Measurements from ENCODE around the gene PIGH. TPM values are rescaled to one million over a fixed set of nuclear protein-coding genes. Genes with fewer than 3 reads are reported as not detected.

The PIGH gene
- total RNA-seq, 1 donor from 2014 or later: 26.4 TPM

DNA sequence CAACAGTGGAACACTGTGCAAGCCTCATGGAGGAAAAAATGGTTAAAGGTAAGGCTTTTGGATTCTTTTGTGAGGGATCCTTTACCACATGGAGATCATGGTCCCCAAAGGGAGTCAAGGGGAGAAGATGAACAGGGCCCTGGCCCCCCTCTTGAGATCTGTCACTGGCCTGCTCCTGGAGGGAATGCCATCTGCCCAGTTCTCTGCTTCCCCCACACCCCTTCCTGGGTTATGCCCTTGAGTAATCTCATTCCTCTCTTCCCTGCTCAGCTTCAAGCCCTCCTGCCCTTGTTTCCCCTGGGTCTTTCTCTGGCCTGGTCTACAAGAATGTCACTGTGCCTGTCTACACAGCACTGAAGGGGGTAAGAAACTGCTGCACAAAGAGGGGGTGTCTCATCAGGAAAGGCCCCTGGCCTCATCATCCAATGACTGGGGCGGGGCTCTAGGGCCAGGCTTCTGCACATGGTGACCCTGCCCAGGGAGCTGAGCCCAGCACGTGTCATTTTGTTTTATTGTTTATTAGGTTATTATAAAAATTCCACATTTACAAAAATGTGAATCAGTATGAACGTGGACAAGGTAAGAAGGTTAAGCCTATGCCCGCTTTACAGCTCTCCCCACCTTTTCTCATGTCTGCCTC lies 30.3 kb downstream of the PIGH start:
- Mint-ChIP-seq H3K9me3 (no peaks in the 10 kb centered on the region), H3K4me3 (no peak overlapping the region), H3K36me3 (ENCODE audit: low read depth) (no peaks in the 10 kb centered on the region), H3K27ac (no peak overlapping the region), H3K27me3 (peaks cover 8% of the 10 kb centered on the region), H3K4me1 (peaks cover 3% of the 10 kb centered on the region)
- DNase-seq (no peak), ATAC-seq (ENCODE audit: low read depth) (no peak)
- ChIA-PET CTCF (interaction anchor here (0.8 to 9.1 kb wide), 5 partner anchors 43 to 149 kb away, joined by 3 to 339 read pairs (median 13); no protein-coding TSS in a partner anchor), POLR2A (interaction anchor here (1.9 kb wide), 1 partner anchor 57 kb away, joined by 4 read pairs; no protein-coding TSS in a partner anchor)
- intact Hi-C loops (cut with micrococcal nuclease): loop anchor here (10.0 kb wide), 2 partner anchors 405 to 1215 kb away; no protein-coding TSS in a partner anchor
- TF ChIP-seq CTCF (IDR thresholded peaks at IDR 0.05): no peak

- Mint-ChIP-seq H3K36me3 (ENCODE audit: low read depth) (no peaks in the 10 kb centered on the region), H3K9me3 (no peaks in the 10 kb centered on the region), H3K27ac (no peak overlapping the region), H3K4me1 (peaks cover 6% of the 10 kb centered on the region), H3K4me3 (no peak overlapping the region), H3K27me3 (peaks cover 8% of the 10 kb centered on the region)
- ChIA-PET POLR2A (no interaction called here), CTCF (interaction anchor here (0.8 to 9.1 kb wide), 3 partner anchors 42 to 149 kb away, joined by 3 to 339 read pairs (median 48); no protein-coding TSS in a partner anchor)
- intact Hi-C loops (cut with micrococcal nuclease): no loop called here
- ATAC-seq (ENCODE audit: low read depth) (no peak), DNase-seq (no peak)
- no peak for TF ChIP-seq CTCF (IDR thresholded peaks at IDR 0.05)
Observed at GRCh38 chr14:67569011-67569650, 30.9 kb downstream of the PIGH start.

- Mint-ChIP-seq H3K4me1 (peaks cover 7% of the 10 kb centered on the region), H3K9me3 (no peaks in the 10 kb centered on the region), H3K4me3 (no peak overlapping the region), H3K36me3 (ENCODE audit: low read depth) (no peaks in the 10 kb centered on the region), H3K27me3 (peaks cover 6% of the 10 kb centered on the region), H3K27ac (no peak overlapping the region)
- no peak for TF ChIP-seq CTCF (IDR thresholded peaks at IDR 0.05)
- ATAC-seq (ENCODE audit: low read depth) (no peak), DNase-seq (no peak)
- intact Hi-C loops (cut with micrococcal nuclease): no loop called here
- ChIA-PET POLR2A (interaction anchor here (0.6 kb wide), 1 partner anchor 140 kb away, joined by 4 read pairs; no protein-coding TSS in a partner anchor), CTCF (interaction anchor here (9.1 kb wide), 1 partner anchor 139 kb away, joined by 339 read pairs; no protein-coding TSS in a partner anchor)
Observed at GRCh38 chr14:67567654-67568053, 32.4 kb downstream of the PIGH start.

DNA sequence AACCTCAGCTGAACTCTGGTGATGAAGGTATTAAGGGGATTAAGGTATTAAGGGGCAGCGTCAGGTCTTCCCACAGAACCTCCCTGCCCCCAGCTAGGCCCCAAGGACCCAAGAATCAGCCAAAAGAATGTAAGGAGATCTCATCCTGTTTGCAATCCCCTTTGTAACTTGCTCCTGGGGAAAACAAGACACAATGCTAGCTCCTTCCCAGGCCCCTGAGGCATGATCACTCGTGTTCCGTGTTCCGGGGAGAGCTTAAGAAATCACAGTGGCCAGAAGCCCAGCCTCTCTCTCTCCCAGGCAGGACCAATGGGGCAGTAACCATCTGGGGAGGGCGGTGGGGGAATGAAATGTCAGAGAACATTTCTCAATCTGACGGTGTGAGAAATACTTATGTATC lies 33.2 kb downstream of the PIGH start:
- Mint-ChIP-seq H3K4me1 (peaks cover 7% of the 10 kb centered on the region), H3K27me3 (peaks cover 6% of the 10 kb centered on the region), H3K27ac (no peak overlapping the region), H3K9me3 (no peaks in the 10 kb centered on the region), H3K4me3 (no peak overlapping the region), H3K36me3 (ENCODE audit: low read depth) (no peaks in the 10 kb centered on the region)
- intact Hi-C loops (cut with micrococcal nuclease): no loop called here
- no peak for TF ChIP-seq CTCF (IDR thresholded peaks at IDR 0.05)
- DNase-seq: no peak
- POLR2A ChIA-PET: interaction anchor here (0.6 kb wide), 1 partner anchor 139 kb away, joined by 4 read pairs; no protein-coding TSS in a partner anchor
- CTCF ChIA-PET: interaction anchor here (0.6 to 9.1 kb wide), 3 partner anchors 139 to 297 kb away, joined by 3 to 339 read pairs (median 4); no protein-coding TSS in a partner anchor
- ATAC-seq (ENCODE audit: low read depth): no peak

DNA sequence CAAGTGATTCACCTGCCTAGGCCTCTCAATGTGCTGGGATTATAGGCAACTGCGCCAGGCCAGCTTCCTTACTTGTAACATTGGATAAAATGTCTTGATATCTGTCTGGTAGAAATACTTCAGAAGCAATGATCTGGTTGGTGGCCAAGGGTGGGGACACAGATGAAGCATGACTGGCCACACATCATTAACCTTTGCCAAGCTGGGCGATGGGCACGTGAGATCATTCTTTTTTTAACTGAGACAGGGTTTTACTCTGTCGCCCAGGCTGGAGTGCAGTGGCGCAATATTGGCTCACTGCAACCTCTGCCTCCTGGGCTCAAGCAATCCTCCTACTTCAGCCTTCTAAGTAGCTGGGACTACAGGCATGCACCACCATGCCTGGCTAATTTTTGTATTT lies 35.8 kb downstream of the PIGH start:
- ATAC-seq (ENCODE audit: low read depth): no peak

More for the DNA sequence above, 35.8 kb downstream of the PIGH start:
- Mint-ChIP-seq H3K4me3 (no peak overlapping the region), H3K36me3 (ENCODE audit: low read depth) (no peaks in the 10 kb centered on the region), H3K4me1 (peaks cover 4% of the 10 kb centered on the region), H3K27ac (no peak overlapping the region), H3K9me3 (no peaks in the 10 kb centered on the region), H3K27me3 (peaks cover 4% of the 10 kb centered on the region)
- POLR2A ChIA-PET: interaction anchor here (0.7 kb wide), 2 partner anchors 148 to 205 kb away, joined by 4 to 5 read pairs; partner anchors contain the start of gene ATP6V1D
- CTCF ChIA-PET: interaction anchor here (1.1 kb wide), 1 partner anchor 38 kb away, joined by 3 read pairs; no protein-coding TSS in a partner anchor
- DNase-seq: no peak
- intact Hi-C loops (cut with micrococcal nuclease): no loop called here
- TF ChIP-seq CTCF (IDR thresholded peaks at IDR 0.05): no peak

Measured in activated B cell treated with CpG ODN at 0.5 μM for 24 hours (primary cell).